HCT116 (cell line): ENCODE measurements around the gene PLXDC1. TPM values are rescaled to one million over a fixed set of nuclear protein-coding genes. Genes with fewer than 3 reads are reported as not detected.

ENCODE experiments used
- ATAC-seq: fragments of 200-7000 bp; cut with Tn5 transposase; 2 replicates; pipeline ENCODE4 v1.9.1; 2020; ENCODE audit warnings: mild to moderate bottlenecking, moderate library complexity
- BruUV-seq: library from RNA; stranded (reverse); fragments of 400-500 nt; replicated peaks from 2 replicates; lab custom pipeline; 2021; lab: Mats Ljungman, UMichigan
- CTCF ChIA-PET: fragments of 300-600 bp; sonication (Branson Sonifier 250); formaldehyde crosslinking; loops from one replicate; lab custom pipeline; 2021; ENCODE audit warnings: antibody characterized with exemption; lab: Charles Lee
- POLR2A ChIA-PET: fragments of 300-600, 350-600 bp; sonication (Branson Sonifier 250); formaldehyde crosslinking; loops from one replicate; lab custom pipeline; 2021; ENCODE audit warnings: antibody characterized with exemption; lab: Charles Lee
- RAD21 ChIA-PET, 2 experiments: fragments of 300-600 bp; sonication (Branson Sonifier 250); formaldehyde crosslinking; loops; one replicate each; lab custom pipeline; 2023; ENCODE audit warnings: low total read pairs in 2 of 2; ENCODE audit not compliant: uncharacterized antibody in 2 of 2, unreplicated experiment in 2 of 2, low non-redundant PET in 1 of 2; lab: Charles Lee
- DNase-seq: peaks from one replicate; pipeline ENCODE4 v3.0.0-alpha.2; 2010; ENCODE audit warnings: low read depth, low spot score
- H2AFZ ChIP-seq: fragments of 200-600 bp; shearing (Covaris generic), sonication (generic); 2 replicates; pipeline ENCODE4 v1.6.1; 2017; ENCODE audit warnings: low read depth, mixed run types, mixed read lengths, antibody characterized with exemption, low read length; ENCODE audit not compliant: poor library complexity, severe bottlenecking
- H3K27ac ChIP-seq: 2 replicates; pipeline ENCODE4 v1.5.1; 2012; ENCODE audit warnings: low read depth, low read length
- H3K27me3 ChIP-seq: fragments of 200-600 bp; sonication (generic); 2 replicates; pipeline ENCODE4 v1.6.1; 2016; ENCODE audit warnings: mixed run types, low read length, mixed read lengths; ENCODE audit not compliant: insufficient read depth
- H3K36me3 ChIP-seq, 2 experiments: fragments of 200-500 bp in 1 of 2; fragments of 200-600 bp in 1 of 2; sonication (Bioruptor generic) in 1 of 2; sonication (generic) in 1 of 2; 2 replicates each; pipeline versions ENCODE4 v1.5.1 to v1.6.1; 2014 to 2016; ENCODE audit warnings: low read length in 2 of 2, inconsistent platforms in 1 of 2, mixed read lengths in 1 of 2, mixed run types in 1 of 2; ENCODE audit not compliant: insufficient read depth in 2 of 2, control insufficient read depth in 1 of 2
- H3K4me1 ChIP-seq, 2 experiments: fragments of 200-600 bp in 1 of 2; sonication (generic) in 1 of 2; 2 replicates each; pipeline versions ENCODE4 v1.5.1 to v1.6.1; 2012 to 2017; ENCODE audit warnings: low read length in 2 of 2, inconsistent platforms in 1 of 2, mild to moderate bottlenecking in 1 of 2, mixed read lengths in 1 of 2, mixed run types in 1 of 2, moderate library complexity in 1 of 2; ENCODE audit not compliant: insufficient read depth in 2 of 2, control insufficient read depth in 1 of 2
- H3K4me2 ChIP-seq: fragments of 200-600 bp; sonication (generic); 2 replicates; pipeline ENCODE4 v1.6.1; 2017; ENCODE audit warnings: mixed run types, low read length, mixed read lengths
- H3K4me3 ChIP-seq, 2 experiments: fragments of 200-600 bp in 1 of 2; sonication (generic) in 1 of 2; replicated peaks in 1 of 2; 2 replicates each; pipeline ENCODE4 v1.5.1; 2011 to 2016; ENCODE audit warnings: low read length in 2 of 2, control low read depth in 1 of 2, low read depth in 1 of 2, mild to moderate bottlenecking in 1 of 2, mixed read lengths in 1 of 2, mixed run types in 1 of 2
- H3K79me2 ChIP-seq: fragments of 200-600 bp; sonication (generic); 2 replicates; pipeline ENCODE4 v1.6.1; 2017; ENCODE audit warnings: mild to moderate bottlenecking, mixed run types, low read length, moderate library complexity, mixed read lengths; ENCODE audit not compliant: insufficient read depth
- H3K9ac ChIP-seq: fragments of 200-600 bp; sonication (generic); 2 replicates; pipeline ENCODE4 v1.6.1; 2016; ENCODE audit warnings: low read length, mixed read lengths
- H3K9me2 ChIP-seq: fragments of 200-600 bp; sonication (generic), shearing (Covaris generic); 2 replicates; pipeline ENCODE4 v1.6.1; 2017; ENCODE audit warnings: mixed run types, mild to moderate bottlenecking, moderate library complexity; ENCODE audit not compliant: insufficient read depth
- H3K9me3 ChIP-seq, 2 experiments: fragments of 200-500 bp in 1 of 2; fragments of 200-600 bp in 1 of 2; sonication (Bioruptor generic) in 1 of 2; sonication (generic) in 1 of 2; 2 replicates each; pipeline ENCODE4 v1.6.1; 2014 to 2017; ENCODE audit warnings: low read length in 2 of 2, mixed read lengths in 2 of 2, inconsistent platforms in 1 of 2, low read depth in 1 of 2, mild to moderate bottlenecking in 1 of 2, mixed run types in 1 of 2, moderate library complexity in 1 of 2; ENCODE audit not compliant: control insufficient read depth in 1 of 2, insufficient read depth in 1 of 2
- H4K20me1 ChIP-seq: fragments of 200-600 bp; sonication (generic), shearing (Covaris generic); 2 replicates; pipeline ENCODE4 v1.6.1; 2017; ENCODE audit warnings: mixed run types, mild to moderate bottlenecking, moderate library complexity; ENCODE audit not compliant: insufficient read depth
- ATF3 ChIP-seq: IDR thresholded peaks from 2 replicates; pipeline ENCODE4 v1.6.1; 2012
- CEBPB ChIP-seq: IDR thresholded peaks from 2 replicates; pipeline ENCODE4 v1.6.1; 2012; ENCODE audit warnings: low read depth
- CTCF ChIP-seq, 3 experiments: fragments of 200-600 bp in 1 of 3; sonication (generic) in 1 of 3; IDR thresholded peaks in 2 of 3; conservative IDR thresholded peaks in 1 of 3; 2 replicates each; pipeline ENCODE4 v1.5.1; 2012 to 2017; ENCODE audit warnings: low read depth in 2 of 3, low read length in 2 of 3, antibody characterized with exemption in 1 of 3, borderline replicate concordance in 1 of 3, control low read depth in 1 of 3, mild to moderate bottlenecking in 1 of 3, mixed read lengths in 1 of 3, mixed run types in 1 of 3, moderate library complexity in 1 of 3; ENCODE audit not compliant: insufficient read depth in 1 of 3
- EGR1 ChIP-seq: IDR thresholded peaks from 2 replicates; pipeline ENCODE4 v1.6.1; 2012; ENCODE audit warnings: low read depth
- EZH2 ChIP-seq: fragments of 200-600 bp; sonication (generic); IDR thresholded peaks from 2 replicates; pipeline ENCODE4 v1.6.1; 2017; ENCODE audit warnings: antibody characterized with exemption, mixed run types
- EZH2phosphoT487 ChIP-seq: fragments of 200-600 bp; IDR thresholded peaks from 2 replicates; pipeline ENCODE4 v1.6.1; 2018; ENCODE audit warnings: antibody characterized with exemption, borderline replicate concordance
- MAX ChIP-seq: IDR thresholded peaks from 2 replicates; pipeline ENCODE4 v1.6.1; 2012
- POLR2A ChIP-seq: IDR thresholded peaks from 2 replicates; pipeline ENCODE4 v1.7.0; 2011; ENCODE audit warnings: borderline replicate concordance; ENCODE audit not compliant: insufficient read depth, insufficient read length; ENCODE audit errors: extremely low read depth
- POLR2AphosphoS5 ChIP-seq: IDR thresholded peaks from 2 replicates; pipeline ENCODE4 v1.6.1; 2011; ENCODE audit warnings: mild to moderate bottlenecking, low read depth, low read length, moderate library complexity
- RAD21 ChIP-seq: IDR thresholded peaks from 2 replicates; pipeline ENCODE4 v1.6.1; 2012; ENCODE audit warnings: low read depth, mild to moderate bottlenecking
- REST ChIP-seq: IDR thresholded peaks from 2 replicates; pipeline ENCODE4 v1.6.1; 2012; ENCODE audit warnings: low read depth
- SIN3A ChIP-seq: IDR thresholded peaks from 2 replicates; pipeline ENCODE4 v1.6.1; 2012; ENCODE audit warnings: low read depth
- SP1 ChIP-seq: IDR thresholded peaks from 2 replicates; pipeline ENCODE4 v1.6.1; 2012; ENCODE audit warnings: low read depth
- TCF7L2 ChIP-seq: IDR thresholded peaks from 2 replicates; pipeline ENCODE4 v1.7.0; 2011; ENCODE audit warnings: borderline replicate concordance, inconsistent platforms; ENCODE audit not compliant: insufficient read depth, insufficient read length; ENCODE audit errors: extremely low read depth
- intact Hi-C: fragments of 100-400 bp; cut with micrococcal nuclease; formaldehyde crosslinking; loops from 2 replicates; pipeline ENCODE4 v1.10.0; 2022
- total RNA-seq: library from RNA; stranded (reverse); gene quantifications from one replicate; pipeline ENCODE4 v1.2.1, GENCODE V29; 2021; ENCODE audit not compliant: unreplicated experiment

Gene PLXDC1
- total RNA-seq, 1 experiment from 2014 or later, result 1.8 TPM

- Histone ChIP-seq H2AFZ (no peak overlapping the region), H4K20me1 (no peaks in the 10 kb centered on the region), H3K9me2 (no peaks in the 10 kb centered on the region), H3K27ac (no peak overlapping the region), H3K9me3 (no peaks in the 10 kb centered on the region), H3K4me1 (peaks cover 6 to 10% of the 10 kb centered on the region in 2 experiments; a peak in 3 of 4 replicates), H3K79me2 (no peaks in the 10 kb centered on the region), H3K9ac (no peak overlapping the region), H3K27me3 (no peaks in the 10 kb centered on the region), H3K4me3 (no peak overlapping the region), H3K4me2 (no peak overlapping the region), H3K36me3 (no peaks in the 10 kb centered on the region)
- ChIA-PET RAD21 (no interaction called here), POLR2A (no interaction called here), CTCF (interaction anchor here (1.5 to 1.9 kb wide), 3 partner anchors 8 to 491 kb away, joined by 3 to 11 read pairs (median 4); no protein-coding TSS in a partner anchor)
- BruUV-seq, result no TSS peak
- no peak for ATAC-seq
- no peak for TF ChIP-seq MAX
- no peak for TF ChIP-seq POLR2A
- no peak for TF ChIP-seq ATF3
- TF ChIP-seq TCF7L2, result no peak
- TF ChIP-seq EGR1, result no peak
- no peak for TF ChIP-seq EZH2phosphoT487
- no peak for TF ChIP-seq CTCF (IDR thresholded peaks at IDR 0.05 in 2 of 3, conservative IDR thresholded peaks at IDR 0.05 in 1 of 3; ENCODE audit: borderline replicate concordance in 1 of 3, insufficient read depth in 1 of 3, low read depth in 2 of 3, low read length in 2 of 3)
- no peak for TF ChIP-seq POLR2AphosphoS5
- TF ChIP-seq EZH2, result no peak
- TF ChIP-seq RAD21, result no peak
- TF ChIP-seq SP1, result no peak
- no peak for TF ChIP-seq CEBPB
- no peak for TF ChIP-seq REST
- TF ChIP-seq SIN3A, result no peak
- DNase-seq, result no peak
- intact Hi-C loops, result no loop called here
Observed at GRCh38 chr17:39167476-39167875, 16.0 kb upstream of the PLXDC1 start.
